ENCODE measurements around the gene TNFRSF1A.

GRCh38 chr12:6376079-6376869, 34.4 kb upstream of the TNFRSF1A start:
- TF ChIP-seq ELF4 (IDR thresholded peaks at IDR 0.05) = no peak
- no peak for TF ChIP-seq NFRKB (IDR thresholded peaks at IDR 0.05)
- no peak for TF ChIP-seq LEF1 (IDR thresholded peaks at IDR 0.05; ENCODE audit: borderline replicate concordance)
- no peak for TF ChIP-seq TARDBP (IDR thresholded peaks at IDR 0.05)
- no peak for TF ChIP-seq SUZ12 (IDR thresholded peaks at IDR 0.05)
- TF ChIP-seq BHLHE40 (IDR thresholded peaks at IDR 0.05; ENCODE audit: borderline replicate concordance) = no peak
- no peak for TF ChIP-seq CTBP1 (IDR thresholded peaks at IDR 0.05; ENCODE audit: borderline replicate concordance)
- TF ChIP-seq FOXA1 (IDR thresholded peaks at IDR 0.05) = no peak
- no peak for TF ChIP-seq SP1 (IDR thresholded peaks at IDR 0.05)
- TF ChIP-seq L3MBTL2 (conservative IDR thresholded peaks at IDR 0.05) = peak; percentile 73
